ENCODE data around the gene CERKL.

- no peak for TF ChIP-seq EP300 (IDR thresholded peaks at IDR 0.05)
- TF ChIP-seq CTCF (IDR thresholded peaks at IDR 0.05): no peak
- no peak for TF ChIP-seq POLR2A (IDR thresholded peaks at IDR 0.05)
Measured at GRCh38 chr2:181575650-181576025, 81.3 kb downstream of the CERKL start.
